OCI-LY1 (cell line): Measurements from ENCODE around the gene CASP1.
"Not testable (repeated sequence)": the region's sequence is repeated elsewhere in the genome, so short reads cannot be mapped to it uniquely, and the experiment has no call there.

Experiments used
- H2AFZ ChIP-seq: fragments of 200-600 bp; sonication (generic), shearing (Covaris generic); 2 replicates; pipeline ENCODE4 v1.6.0; 2014; ENCODE audit warnings: antibody characterized with exemption, mild to moderate bottlenecking, low read length
- H3F3A ChIP-seq: fragments of 200-600 bp; sonication (generic), shearing (Covaris generic); 2 replicates; pipeline ENCODE4 v1.6.0; 2014; ENCODE audit warnings: mild to moderate bottlenecking, antibody characterized with exemption, low read length, moderate library complexity; ENCODE audit not compliant: insufficient read depth
- H3K27ac ChIP-seq: fragments of 200-600 bp; sonication (generic); 2 replicates; pipeline ENCODE4 v1.5.1; 2014; ENCODE audit warnings: low read length, mixed run types, mild to moderate bottlenecking, low read depth; ENCODE audit not compliant: poor library complexity, severe bottlenecking
- H3K27me3 ChIP-seq: fragments of 200-600 bp; sonication (generic); 2 replicates; pipeline ENCODE4 v1.6.0; 2014; ENCODE audit warnings: antibody characterized with exemption, mild to moderate bottlenecking, low read length, moderate library complexity; ENCODE audit not compliant: insufficient read depth
- H3K36me3 ChIP-seq: fragments of 200-600 bp; sonication (generic); 2 replicates; pipeline ENCODE4 v1.6.1; 2014; ENCODE audit warnings: mild to moderate bottlenecking, antibody characterized with exemption, low read length, moderate library complexity, mixed read lengths; ENCODE audit not compliant: insufficient read depth
- H3K4me1 ChIP-seq: fragments of 200-600 bp; sonication (generic); 2 replicates; pipeline ENCODE4 v1.5.1; 2014; ENCODE audit warnings: mild to moderate bottlenecking, low read length, moderate library complexity; ENCODE audit not compliant: insufficient read depth, severe bottlenecking
- H3K4me2 ChIP-seq: fragments of 200-600 bp; sonication (generic), shearing (Covaris generic); 2 replicates; pipeline ENCODE4 v1.6.1; 2014; ENCODE audit warnings: low read length
- H3K4me3 ChIP-seq: fragments of 200-600 bp; sonication (generic); 2 replicates; pipeline ENCODE4 v1.5.1; 2014; ENCODE audit warnings: low read length, low read depth, mild to moderate bottlenecking, mixed read lengths; ENCODE audit not compliant: poor library complexity, severe bottlenecking
- H3K79me2 ChIP-seq: fragments of 200-600 bp; shearing (Covaris generic); 2 replicates; pipeline ENCODE4 v1.6.1; 2016; ENCODE audit warnings: mixed run types, low read length, mixed read lengths; ENCODE audit not compliant: insufficient read depth
- H3K9ac ChIP-seq: fragments of 200-600 bp; sonication (generic), shearing (Covaris generic); 2 replicates; pipeline ENCODE4 v1.6.1; 2014; ENCODE audit warnings: mild to moderate bottlenecking, low read length, mixed read lengths
- H3K9me2 ChIP-seq: fragments of 200-600 bp; sonication (generic), shearing (Covaris generic); 2 replicates; pipeline ENCODE4 v1.6.1; 2014; ENCODE audit warnings: low read depth, mild to moderate bottlenecking, low read length, mixed read lengths
- H3K9me3 ChIP-seq: fragments of 200-600 bp; shearing (Covaris generic); 2 replicates; pipeline ENCODE4 v1.6.1; 2014; ENCODE audit warnings: low read length, mixed read lengths
- H4K20me1 ChIP-seq: fragments of 200-600 bp; sonication (generic), shearing (Covaris generic); 2 replicates; pipeline ENCODE4 v1.6.0; 2016; ENCODE audit warnings: mild to moderate bottlenecking, low read length; ENCODE audit not compliant: insufficient read depth
- EZH2 ChIP-seq: fragments of 200-600 bp; sonication (generic), shearing (Covaris generic); IDR thresholded peaks from 2 replicates; pipeline ENCODE4 v1.8.0; 2017; ENCODE audit warnings: borderline replicate concordance, mixed run types, mild to moderate bottlenecking, antibody characterized with exemption, low read length, moderate library complexity, mixed read lengths
- TF ChIP-seq, protein P1 (sequence below): fragments of 200-600 bp; sonication (generic), shearing (Covaris generic); IDR thresholded peaks from 2 replicates; pipeline ENCODE4 v1.5.1; 2017; ENCODE audit warnings: mild to moderate bottlenecking, antibody characterized with exemption, low read length, moderate library complexity, mixed read lengths

Gene CASP1

DNA sequence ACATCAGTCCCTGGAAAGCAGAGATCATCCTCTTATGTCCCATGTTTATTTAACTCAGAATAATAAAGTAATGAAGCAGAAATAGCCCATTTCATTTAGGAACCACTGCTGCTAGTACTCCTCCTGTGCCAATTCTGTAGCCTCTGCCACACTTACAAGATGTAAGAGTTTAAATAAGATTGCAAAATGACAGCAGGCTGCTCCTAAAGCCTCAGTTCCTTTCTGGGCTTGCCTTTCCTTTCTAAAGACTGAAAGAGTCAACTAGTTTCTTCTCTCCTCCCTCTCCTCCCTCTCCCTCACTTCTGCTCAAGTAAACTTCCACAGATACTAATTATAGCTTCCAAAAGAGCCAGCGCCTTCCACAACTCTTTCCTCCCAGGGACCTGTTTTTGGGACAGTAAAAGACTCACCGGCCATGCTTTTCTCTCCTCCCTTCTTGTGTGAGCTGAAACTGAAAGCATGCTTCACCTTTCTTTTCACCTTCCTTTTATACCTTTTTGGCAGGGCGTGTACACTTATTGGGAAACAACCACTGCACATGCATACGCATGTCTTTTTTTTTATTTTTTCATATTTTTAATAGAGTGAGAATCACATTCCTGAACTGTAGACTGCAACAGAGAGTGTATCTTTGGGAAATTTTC lies 36.3 kb upstream of the CASP1 start:
- H3K4me3 ChIP-seq, result no peak overlapping the region
- no peaks in the 10 kb centered on the region for H3K9me3 ChIP-seq
- H3K9me2 ChIP-seq, result no peaks in the 10 kb centered on the region
- no peak overlapping the region for H3K27ac ChIP-seq
- no peak overlapping the region for H3K4me2 ChIP-seq
- no peaks in the 10 kb centered on the region for H3F3A ChIP-seq
- no peaks in the 10 kb centered on the region for H3K4me1 ChIP-seq
- H3K9ac ChIP-seq, result no peak overlapping the region
- TF ChIP-seq, protein P1, sequence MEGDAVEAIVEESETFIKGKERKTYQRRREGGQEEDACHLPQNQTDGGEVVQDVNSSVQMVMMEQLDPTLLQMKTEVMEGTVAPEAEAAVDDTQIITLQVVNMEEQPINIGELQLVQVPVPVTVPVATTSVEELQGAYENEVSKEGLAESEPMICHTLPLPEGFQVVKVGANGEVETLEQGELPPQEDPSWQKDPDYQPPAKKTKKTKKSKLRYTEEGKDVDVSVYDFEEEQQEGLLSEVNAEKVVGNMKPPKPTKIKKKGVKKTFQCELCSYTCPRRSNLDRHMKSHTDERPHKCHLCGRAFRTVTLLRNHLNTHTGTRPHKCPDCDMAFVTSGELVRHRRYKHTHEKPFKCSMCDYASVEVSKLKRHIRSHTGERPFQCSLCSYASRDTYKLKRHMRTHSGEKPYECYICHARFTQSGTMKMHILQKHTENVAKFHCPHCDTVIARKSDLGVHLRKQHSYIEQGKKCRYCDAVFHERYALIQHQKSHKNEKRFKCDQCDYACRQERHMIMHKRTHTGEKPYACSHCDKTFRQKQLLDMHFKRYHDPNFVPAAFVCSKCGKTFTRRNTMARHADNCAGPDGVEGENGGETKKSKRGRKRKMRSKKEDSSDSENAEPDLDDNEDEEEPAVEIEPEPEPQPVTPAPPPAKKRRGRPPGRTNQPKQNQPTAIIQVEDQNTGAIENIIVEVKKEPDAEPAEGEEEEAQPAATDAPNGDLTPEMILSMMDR, result no peak
- no peak for TF ChIP-seq EZH2
- H4K20me1 ChIP-seq, result no peaks in the 10 kb centered on the region
- no peaks in the 10 kb centered on the region for H3K79me2 ChIP-seq
- no peak overlapping the region for H2AFZ ChIP-seq
- no peaks in the 10 kb centered on the region for H3K27me3 ChIP-seq
- no peaks in the 10 kb centered on the region for H3K36me3 ChIP-seq

DNA sequence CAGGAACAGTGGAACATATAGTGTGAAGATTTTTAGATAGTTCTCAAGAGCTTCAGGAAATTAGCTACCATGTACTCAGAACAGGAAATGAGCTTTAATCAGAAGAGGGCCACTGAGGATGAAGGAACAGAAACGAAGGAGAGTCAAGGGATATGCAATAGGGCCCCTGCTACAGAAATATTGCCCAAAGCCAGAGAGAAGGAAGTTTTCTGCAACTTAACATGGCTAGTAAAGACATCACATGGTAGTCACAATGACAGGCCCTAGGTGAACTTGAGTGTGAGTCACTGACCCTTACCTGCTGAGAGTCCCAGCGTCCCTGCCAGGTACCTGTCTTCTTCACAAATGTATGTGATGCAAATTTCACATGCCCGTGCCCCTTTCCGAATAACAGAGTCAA lies 35.4 kb upstream of the CASP1 start:
- H3K79me2 ChIP-seq, result no peaks in the 10 kb centered on the region
- no peak overlapping the region for H3K27ac ChIP-seq
- H3K9me2 ChIP-seq, result no peaks in the 10 kb centered on the region
- H4K20me1 ChIP-seq, result no peaks in the 10 kb centered on the region
- no peaks in the 10 kb centered on the region for H3F3A ChIP-seq
- H3K9ac ChIP-seq, result no peak overlapping the region
- no peaks in the 10 kb centered on the region for H3K36me3 ChIP-seq
- no peak overlapping the region for H3K4me2 ChIP-seq
- H3K4me1 ChIP-seq, result no peaks in the 10 kb centered on the region
- H3K4me3 ChIP-seq, result no peak overlapping the region
- H3K27me3 ChIP-seq, result no peaks in the 10 kb centered on the region
- H2AFZ ChIP-seq, result no peak overlapping the region
- no peak for TF ChIP-seq EZH2
- TF ChIP-seq, protein P1, result no peak
- no peaks in the 10 kb centered on the region for H3K9me3 ChIP-seq

DNA sequence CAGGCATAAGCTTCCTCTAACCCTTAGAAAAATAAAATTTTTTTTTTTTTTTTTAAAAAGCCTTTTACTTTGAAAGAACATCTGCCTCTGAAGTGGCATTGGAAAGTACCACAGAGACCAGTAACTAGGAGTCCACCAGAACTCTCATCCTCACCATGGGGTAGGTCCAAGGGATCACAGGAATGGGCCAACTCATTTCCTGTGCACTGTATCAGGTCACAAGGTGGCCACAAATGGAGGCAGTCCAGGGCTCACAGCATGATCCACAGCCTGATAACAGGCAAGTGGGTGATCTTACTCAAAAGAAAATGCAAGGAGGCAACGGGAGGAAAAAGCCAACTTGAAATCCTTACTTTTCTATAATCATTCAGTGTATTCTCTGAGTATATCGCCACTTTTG lies 34.8 kb upstream of the CASP1 start:
- not testable (repeated sequence) for H2AFZ ChIP-seq, H3K79me2 ChIP-seq, H3F3A ChIP-seq, H3K9me3 ChIP-seq, H3K9ac ChIP-seq, H3K27me3 ChIP-seq, H3K9me2 ChIP-seq, H3K36me3 ChIP-seq, H3K4me2 ChIP-seq, H3K4me3 ChIP-seq, H4K20me1 ChIP-seq, H3K4me1 ChIP-seq, H3K27ac ChIP-seq

DNA sequence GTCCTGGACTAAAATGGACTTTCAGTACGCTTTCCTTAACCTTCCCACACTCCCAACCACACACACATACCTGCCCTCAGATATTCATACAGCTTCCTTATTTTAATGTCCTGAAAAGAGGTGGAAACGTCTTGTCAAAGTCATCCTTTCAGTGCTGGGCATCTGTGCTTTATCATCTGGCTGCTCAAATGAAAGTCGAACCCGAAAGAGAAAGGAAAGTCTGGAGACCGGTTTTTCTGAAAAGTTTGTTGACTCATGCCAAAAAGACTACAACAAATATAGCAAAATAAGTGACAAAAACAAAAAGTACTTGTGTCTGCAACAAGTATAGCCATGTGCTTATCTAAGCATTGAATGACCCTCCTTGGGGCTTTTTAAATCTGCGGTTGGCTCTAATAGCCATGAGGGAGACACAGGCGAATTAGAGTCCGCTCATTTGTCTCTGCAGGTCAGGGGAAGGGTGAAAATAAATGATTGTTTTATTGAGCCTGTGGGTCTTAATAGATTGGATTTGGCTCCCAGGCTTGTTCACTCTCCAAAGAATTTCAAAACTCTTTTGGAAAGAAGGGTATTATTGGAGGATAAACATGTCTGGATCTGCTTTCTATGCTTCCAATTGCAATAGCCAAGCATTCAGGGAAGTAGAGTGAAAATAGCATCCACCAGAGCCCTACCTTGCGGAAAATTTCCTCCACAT lies 28.4 kb upstream of the CASP1 start:
- not testable (repeated sequence) for H3F3A ChIP-seq, H3K79me2 ChIP-seq, H3K9me3 ChIP-seq, H3K4me1 ChIP-seq, H3K9ac ChIP-seq, H3K9me2 ChIP-seq, H3K36me3 ChIP-seq, H2AFZ ChIP-seq, H3K27ac ChIP-seq, H3K27me3 ChIP-seq, H3K4me3 ChIP-seq, H3K4me2 ChIP-seq, H4K20me1 ChIP-seq
